OCI-LY1 (cell line): Measurements from ENCODE around the gene TEDC1.

Experiments
- EZH2 ChIP-seq: fragments of 200-600 bp; sonication (generic), shearing (Covaris generic); IDR thresholded peaks from 2 replicates; pipeline ENCODE4 v1.8.0; 2017; ENCODE audit warnings: borderline replicate concordance, mixed run types, mild to moderate bottlenecking, antibody characterized with exemption, low read length, moderate library complexity, mixed read lengths
- TF ChIP-seq, protein P1 (sequence below): fragments of 200-600 bp; sonication (generic), shearing (Covaris generic); IDR thresholded peaks from 2 replicates; pipeline ENCODE4 v1.5.1; 2017; ENCODE audit warnings: mild to moderate bottlenecking, antibody characterized with exemption, low read length, moderate library complexity, mixed read lengths

DNA sequence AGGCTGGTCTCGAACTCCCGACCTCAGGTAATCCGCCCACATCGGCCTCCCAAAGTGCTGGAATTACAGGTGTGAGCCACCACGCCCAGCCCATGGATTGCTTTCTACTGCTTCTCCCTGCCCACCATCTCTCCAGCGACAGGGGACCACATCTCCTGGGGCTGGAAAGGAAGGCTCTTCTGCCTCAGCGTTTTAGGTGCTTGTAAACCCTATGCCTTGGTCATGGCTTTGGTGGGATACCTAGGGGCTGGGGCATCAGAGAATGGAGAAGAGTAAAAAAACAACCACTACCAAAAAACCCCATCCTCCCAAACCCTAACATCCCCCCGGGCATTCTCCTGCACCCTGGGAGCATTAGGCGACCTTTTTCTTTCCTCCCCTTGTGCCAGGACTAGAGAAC is 34.3 kb downstream of the TEDC1 start:
- TF ChIP-seq, protein P1, sequence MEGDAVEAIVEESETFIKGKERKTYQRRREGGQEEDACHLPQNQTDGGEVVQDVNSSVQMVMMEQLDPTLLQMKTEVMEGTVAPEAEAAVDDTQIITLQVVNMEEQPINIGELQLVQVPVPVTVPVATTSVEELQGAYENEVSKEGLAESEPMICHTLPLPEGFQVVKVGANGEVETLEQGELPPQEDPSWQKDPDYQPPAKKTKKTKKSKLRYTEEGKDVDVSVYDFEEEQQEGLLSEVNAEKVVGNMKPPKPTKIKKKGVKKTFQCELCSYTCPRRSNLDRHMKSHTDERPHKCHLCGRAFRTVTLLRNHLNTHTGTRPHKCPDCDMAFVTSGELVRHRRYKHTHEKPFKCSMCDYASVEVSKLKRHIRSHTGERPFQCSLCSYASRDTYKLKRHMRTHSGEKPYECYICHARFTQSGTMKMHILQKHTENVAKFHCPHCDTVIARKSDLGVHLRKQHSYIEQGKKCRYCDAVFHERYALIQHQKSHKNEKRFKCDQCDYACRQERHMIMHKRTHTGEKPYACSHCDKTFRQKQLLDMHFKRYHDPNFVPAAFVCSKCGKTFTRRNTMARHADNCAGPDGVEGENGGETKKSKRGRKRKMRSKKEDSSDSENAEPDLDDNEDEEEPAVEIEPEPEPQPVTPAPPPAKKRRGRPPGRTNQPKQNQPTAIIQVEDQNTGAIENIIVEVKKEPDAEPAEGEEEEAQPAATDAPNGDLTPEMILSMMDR = no peak
- TF ChIP-seq EZH2 = no peak
